ENCODE data around the gene INSYN1.

DNA sequence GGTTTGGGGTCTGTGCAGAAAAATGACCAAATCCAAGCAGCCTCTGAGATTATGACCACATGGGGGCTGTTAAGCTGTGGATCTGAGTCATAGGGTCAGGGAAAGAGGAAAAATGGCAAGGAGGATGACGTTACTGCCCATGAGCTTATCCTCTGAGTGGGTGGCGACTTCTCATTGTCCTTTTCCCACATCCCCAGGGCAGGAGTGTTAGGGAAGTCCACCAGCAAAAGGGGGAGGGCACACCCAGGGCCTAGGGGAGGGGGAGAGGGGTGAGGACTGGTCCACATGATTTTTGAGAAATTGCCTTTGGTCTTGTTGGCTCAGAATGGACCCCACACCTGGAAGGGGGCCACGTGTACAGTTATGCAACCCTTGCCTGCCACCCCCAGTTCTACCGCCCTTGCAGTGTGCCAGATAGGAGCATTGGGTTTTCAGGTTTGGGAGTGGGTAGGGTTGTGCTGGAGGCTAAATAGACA lies 66.3 kb downstream of the INSYN1 start:
- TF ChIP-seq, protein P1, sequence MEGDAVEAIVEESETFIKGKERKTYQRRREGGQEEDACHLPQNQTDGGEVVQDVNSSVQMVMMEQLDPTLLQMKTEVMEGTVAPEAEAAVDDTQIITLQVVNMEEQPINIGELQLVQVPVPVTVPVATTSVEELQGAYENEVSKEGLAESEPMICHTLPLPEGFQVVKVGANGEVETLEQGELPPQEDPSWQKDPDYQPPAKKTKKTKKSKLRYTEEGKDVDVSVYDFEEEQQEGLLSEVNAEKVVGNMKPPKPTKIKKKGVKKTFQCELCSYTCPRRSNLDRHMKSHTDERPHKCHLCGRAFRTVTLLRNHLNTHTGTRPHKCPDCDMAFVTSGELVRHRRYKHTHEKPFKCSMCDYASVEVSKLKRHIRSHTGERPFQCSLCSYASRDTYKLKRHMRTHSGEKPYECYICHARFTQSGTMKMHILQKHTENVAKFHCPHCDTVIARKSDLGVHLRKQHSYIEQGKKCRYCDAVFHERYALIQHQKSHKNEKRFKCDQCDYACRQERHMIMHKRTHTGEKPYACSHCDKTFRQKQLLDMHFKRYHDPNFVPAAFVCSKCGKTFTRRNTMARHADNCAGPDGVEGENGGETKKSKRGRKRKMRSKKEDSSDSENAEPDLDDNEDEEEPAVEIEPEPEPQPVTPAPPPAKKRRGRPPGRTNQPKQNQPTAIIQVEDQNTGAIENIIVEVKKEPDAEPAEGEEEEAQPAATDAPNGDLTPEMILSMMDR (IDR thresholded peaks at IDR 0.05; ENCODE audit: borderline replicate concordance, extremely low read depth, low read length, poor library complexity, severe bottlenecking), result no peak
- TF ChIP-seq EZH2 (IDR thresholded peaks at IDR 0.05; ENCODE audit: borderline replicate concordance, low read depth, low read length, severe bottlenecking), result no peak
